Type B pancreatic cell (in vitro differentiated cells): Measurements from ENCODE around the gene SRD5A3. TPM values are rescaled to one million over a fixed set of nuclear protein-coding genes. Genes with fewer than 3 reads are reported as not detected.

Source experiments
- DNase-seq: peaks from one replicate; pipeline ENCODE4 v3.0.0; 2021; ENCODE audit warnings: mixed read lengths; ENCODE audit not compliant: unreplicated experiment; ENCODE audit errors: extremely low spot score
- H3K27ac Mint-ChIP-seq: 2 replicates; pipeline ENCODE4 v1.8.0; 2021; ENCODE audit warnings: mild to moderate bottlenecking, mixed read lengths
- H3K27me3 Mint-ChIP-seq: 2 replicates; pipeline ENCODE4 v1.8.0; 2021; ENCODE audit warnings: mixed read lengths
- H3K36me3 Mint-ChIP-seq: 2 replicates; pipeline ENCODE4 v1.8.0; 2021; ENCODE audit warnings: mixed read lengths
- H3K4me1 Mint-ChIP-seq: one replicate; pipeline ENCODE4 v1.8.0; 2021; ENCODE audit warnings: mixed read lengths; ENCODE audit not compliant: unreplicated experiment
- H3K4me3 Mint-ChIP-seq: 2 replicates; pipeline ENCODE4 v1.8.0; 2021; ENCODE audit warnings: mild to moderate bottlenecking, mixed read lengths
- H3K9me3 Mint-ChIP-seq: 2 replicates; pipeline ENCODE4 v1.8.0; 2021; ENCODE audit warnings: mixed read lengths
- CTCF ChIP-seq: fragments of 200-600 bp; sonication (generic); conservative IDR thresholded peaks from 2 replicates; pipeline ENCODE4 v1.5.0; 2021; ENCODE audit warnings: antibody characterized with exemption, mild to moderate bottlenecking
- total RNA-seq: library from RNA; stranded (reverse); gene quantifications from 2 replicates; pipeline ENCODE4 v1.2.1, GENCODE V29; 2021; ENCODE audit warnings: low replicate concordance

SRD5A3 gene
- total RNA-seq, 1 donor from 2014 or later: 25.7 TPM

DNA sequence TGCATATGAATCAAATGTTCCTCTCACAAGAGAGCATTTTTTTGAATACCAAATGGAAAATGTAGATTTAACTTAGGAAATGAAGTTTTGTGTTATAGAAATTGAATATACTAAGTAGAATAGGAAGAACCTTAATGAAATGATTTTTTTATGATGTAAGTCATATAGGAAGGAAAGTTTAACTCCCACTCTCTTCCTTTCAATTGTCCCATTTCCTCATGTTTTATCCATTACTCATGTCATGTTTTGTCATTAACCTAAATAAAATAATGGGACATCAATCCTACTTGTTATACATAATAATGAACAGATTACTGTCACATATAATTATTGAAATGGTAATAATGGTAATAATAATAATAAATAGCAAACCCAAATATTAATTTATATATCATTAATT lies 22.7 kb upstream of the SRD5A3 start:
- Mint-ChIP-seq H3K4me3 (no peak overlapping the region), H3K27me3 (peaks cover 16% of the 10 kb centered on the region), H3K27ac (no peak overlapping the region), H3K4me1 (no peaks in the 10 kb centered on the region), H3K36me3 (no peaks in the 10 kb centered on the region), H3K9me3 (no peaks in the 10 kb centered on the region)
- TF ChIP-seq CTCF: no peak
- no peak for DNase-seq

GRCh38 chr4:55326629-55327028 lies 19.4 kb upstream of the SRD5A3 start:
- Mint-ChIP-seq H3K4me3 (no peak overlapping the region), H3K36me3 (no peaks in the 10 kb centered on the region), H3K27me3 (peaks cover 9% of the 10 kb centered on the region), H3K9me3 (peaks cover 9% of the 10 kb centered on the region), H3K27ac (no peak overlapping the region), H3K4me1 (no peaks in the 10 kb centered on the region)
- TF ChIP-seq CTCF: no peak
- no peak for DNase-seq

- TF ChIP-seq CTCF: no peak
- H3K36me3 Mint-ChIP-seq: no peaks in the 10 kb centered on the region
- peaks cover 9% of the 10 kb centered on the region for H3K9me3 Mint-ChIP-seq
- H3K27me3 Mint-ChIP-seq: peaks cover 5% of the 10 kb centered on the region
- H3K27ac Mint-ChIP-seq: peak overlapping the region; percentile 11
- no peaks in the 10 kb centered on the region for H3K4me1 Mint-ChIP-seq
- no peak overlapping the region for H3K4me3 Mint-ChIP-seq
- DNase-seq: no peak
These were observed 17.0 kb upstream of the SRD5A3 start for GRCh38 chr4:55329012-55329411.

DNA sequence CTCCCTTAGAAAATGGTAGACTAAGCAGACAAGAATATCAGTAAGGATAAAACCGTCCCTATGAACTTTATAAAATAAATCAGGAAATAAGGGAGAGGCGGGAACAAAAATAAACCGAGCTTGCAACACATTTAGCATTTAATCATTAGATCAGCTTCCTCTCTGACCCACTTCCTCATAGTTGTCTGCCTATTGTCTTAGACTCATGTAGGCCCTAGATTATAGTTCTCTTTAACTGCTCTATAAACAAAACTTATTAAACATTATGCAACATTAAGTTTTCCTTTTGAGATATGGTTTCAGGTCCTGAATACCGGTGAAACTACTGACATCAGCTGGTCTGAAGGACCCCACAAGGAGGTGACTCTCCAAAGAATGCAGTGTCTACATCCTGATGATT lies 15.8 kb upstream of the SRD5A3 start:
- no peak overlapping the region for H3K4me3 Mint-ChIP-seq
- no peaks in the 10 kb centered on the region for H3K27me3 Mint-ChIP-seq
- H3K4me1 Mint-ChIP-seq: no peaks in the 10 kb centered on the region
- no peaks in the 10 kb centered on the region for H3K36me3 Mint-ChIP-seq
- TF ChIP-seq CTCF: no peak
- no peak overlapping the region for H3K27ac Mint-ChIP-seq
- no peak for DNase-seq
- peaks cover 9% of the 10 kb centered on the region for H3K9me3 Mint-ChIP-seq

- Mint-ChIP-seq H3K9me3 (no peaks in the 10 kb centered on the region), H3K36me3 (no peaks in the 10 kb centered on the region), H3K4me1 (no peaks in the 10 kb centered on the region), H3K4me3 (no peak overlapping the region), H3K27ac (no peak overlapping the region), H3K27me3 (no peaks in the 10 kb centered on the region)
- DNase-seq: no peak
- TF ChIP-seq CTCF: no peak
These were observed 9.7 kb upstream of the SRD5A3 start for GRCh38 chr4:55336138-55337034.
